22Rv1 (cell line): ENCODE data around the gene SORCS2.

ENCODE experiments used
- H3K27ac ChIP-seq: fragments of 450-650 bp; 2 replicates; pipeline ENCODE4 v1.5.1; 2017
- CTCF ChIP-seq: fragments of 450-650 bp; IDR thresholded peaks from 2 replicates; pipeline ENCODE4 v1.5.1; 2017; ENCODE audit warnings: mild to moderate bottlenecking
- ZFX ChIP-seq: fragments of 450-650 bp; IDR thresholded peaks from 2 replicates; pipeline ENCODE4 v1.6.1; 2017; ENCODE audit warnings: antibody characterized with exemption, borderline replicate concordance

The SORCS2 gene

GRCh38 chr4:7737752-7738457 lies 545.6 kb downstream of the SORCS2 start:
- no peak for TF ChIP-seq CTCF
- TF ChIP-seq ZFX: no peak
- H3K27ac ChIP-seq: no peak overlapping the region

- H3K27ac ChIP-seq: no peak overlapping the region
- TF ChIP-seq CTCF (no peak), ZFX (no peak)
These were observed 546.2 kb downstream of the SORCS2 start for GRCh38 chr4:7738458-7739076.

- no peak overlapping the region for H3K27ac ChIP-seq
- TF ChIP-seq ZFX (no peak), CTCF (no peak)
These were observed 547.0 kb downstream of the SORCS2 start for GRCh38 chr4:7739077-7739917.

GRCh38 chr4:7739918-7740865 lies 547.9 kb downstream of the SORCS2 start:
- TF ChIP-seq CTCF: no peak
- no peak for TF ChIP-seq ZFX
- H3K27ac ChIP-seq: no peak overlapping the region

- no peak for TF ChIP-seq CTCF
- TF ChIP-seq ZFX: no peak
- no peak overlapping the region for H3K27ac ChIP-seq
These were observed 548.7 kb downstream of the SORCS2 start for GRCh38 chr4:7740866-7741525.
